GM21737 (cell line): ENCODE data around the gene MORN1.

ENCODE experiments used
- ATAC-seq: cut with Tn5 transposase; IDR thresholded peaks from one replicate; pipeline ENCODE4 v1.9.1; 2021; ENCODE audit warnings: mild to moderate bottlenecking, moderate library complexity; ENCODE audit not compliant: unreplicated experiment

Gene MORN1

DNA sequence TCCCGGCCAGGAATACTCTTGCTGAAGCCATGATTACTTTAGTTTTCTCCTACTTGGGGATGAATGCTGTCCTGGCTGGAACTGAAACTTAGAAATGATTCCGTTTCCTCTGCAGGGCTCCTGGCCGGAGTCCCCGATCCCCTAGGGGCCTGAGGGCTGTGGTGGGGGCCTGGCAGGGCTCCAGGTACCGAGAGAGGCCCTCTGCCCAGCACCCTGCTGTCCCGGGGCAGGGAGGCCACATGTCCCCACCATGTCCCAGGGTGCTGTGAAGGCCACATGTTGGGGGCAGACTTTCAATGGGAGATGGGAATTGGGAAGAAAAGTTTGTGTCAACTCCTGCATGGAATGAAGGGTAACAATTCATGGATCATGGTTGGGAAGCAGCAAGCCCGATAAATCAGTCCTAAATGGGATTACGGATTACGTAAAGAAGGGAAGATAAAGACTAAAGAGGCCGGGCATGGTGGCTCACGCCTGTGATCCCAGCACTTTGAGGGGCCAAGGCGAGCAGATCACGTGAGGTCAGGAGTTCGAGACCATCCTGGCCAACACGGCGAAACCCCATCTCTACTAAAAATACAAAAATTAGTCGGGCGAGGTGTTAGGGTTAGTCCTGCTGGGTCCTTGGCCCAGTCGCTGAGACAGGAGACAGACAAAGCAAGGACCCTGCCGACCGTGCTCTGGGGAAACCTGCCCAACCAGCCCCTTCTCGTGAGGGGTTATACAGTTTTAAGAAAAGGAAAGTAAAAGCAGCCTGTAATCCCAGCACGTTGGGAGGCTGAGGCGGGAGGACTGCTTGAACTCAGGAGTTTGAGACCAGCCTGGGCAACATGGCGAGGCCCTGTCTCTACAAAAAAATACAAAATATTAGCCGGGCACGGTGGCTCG is 37.6 kb downstream of the MORN1 start:
- no peak for ATAC-seq

DNA sequence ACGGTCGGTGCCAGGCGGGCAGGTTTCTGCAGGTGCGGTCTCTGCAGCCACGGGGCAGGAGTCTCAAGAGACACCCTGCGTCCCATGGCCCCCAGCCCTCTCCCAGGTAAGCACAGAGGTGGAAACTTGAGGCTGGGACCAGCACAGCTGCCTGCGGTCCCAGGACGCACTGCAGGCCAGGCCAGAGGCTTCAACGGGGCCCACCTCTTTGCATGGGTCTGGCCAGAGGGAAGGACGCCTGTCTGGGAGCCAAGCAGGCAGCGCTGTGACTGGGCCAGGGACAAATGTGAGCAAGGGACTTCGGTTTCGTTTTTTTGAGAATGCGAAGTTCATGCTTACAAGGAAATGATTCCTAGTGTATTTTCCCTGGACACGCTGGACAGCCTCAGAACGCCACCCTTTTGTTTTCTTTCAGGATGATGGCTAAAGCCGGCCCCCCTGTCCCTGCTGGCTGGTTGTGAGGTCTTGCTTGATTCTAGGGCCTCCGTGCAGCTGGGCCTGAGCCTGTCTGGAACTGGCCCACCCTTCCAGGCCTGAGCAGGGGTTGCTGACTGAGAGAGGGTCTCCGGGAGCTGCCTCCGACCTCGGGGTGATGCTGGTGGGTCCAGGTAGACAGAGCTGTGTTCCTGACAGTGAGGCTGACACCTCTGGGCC is 38.3 kb downstream of the MORN1 start:
- no peak for ATAC-seq

DNA sequence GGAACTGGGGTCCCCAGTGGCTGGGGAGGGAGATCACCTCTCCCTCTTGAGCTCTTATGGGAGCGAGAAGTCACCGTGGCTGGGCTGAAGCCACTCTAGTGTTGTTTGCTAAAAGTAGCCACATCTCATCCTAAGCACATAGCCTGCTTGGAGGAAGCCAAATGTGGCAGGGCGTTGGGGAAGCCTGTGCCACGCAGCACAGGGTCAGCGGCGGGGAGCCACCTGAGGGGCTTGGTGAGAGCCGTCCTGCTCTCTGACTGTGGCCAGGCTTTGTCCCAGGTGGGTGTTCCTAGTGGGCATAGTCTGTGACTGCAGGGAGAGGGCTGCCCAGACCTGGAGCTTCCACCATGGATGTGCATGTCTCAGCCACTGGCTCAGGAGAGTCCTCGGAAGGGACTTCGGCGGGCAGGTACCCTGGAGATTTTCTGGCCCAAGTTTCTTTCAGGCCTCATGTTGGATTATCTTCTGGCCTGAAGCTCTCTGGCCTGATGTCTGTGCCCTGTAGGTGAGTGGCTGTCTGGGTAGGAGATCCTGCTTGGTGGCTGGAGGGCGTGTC is 38.9 kb downstream of the MORN1 start:
- no peak for ATAC-seq

DNA sequence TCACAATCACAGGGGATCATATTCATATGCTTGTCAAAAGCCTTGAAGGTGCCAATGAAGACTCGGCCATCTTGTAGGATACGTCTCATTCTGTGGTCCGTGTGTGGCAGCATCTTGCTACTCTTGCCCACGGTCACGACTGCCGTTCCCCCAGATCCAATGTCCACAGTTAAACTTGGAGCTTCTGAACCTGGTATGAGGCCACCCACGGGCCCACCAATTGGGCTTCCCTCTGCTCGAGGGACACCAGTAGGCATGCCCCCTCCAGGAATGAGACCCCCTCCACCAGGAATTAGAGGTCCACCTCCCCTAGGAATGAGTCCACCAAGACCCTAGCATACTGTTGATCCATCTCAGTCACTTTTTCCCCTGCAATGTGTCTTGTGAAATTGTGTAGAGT is 39.6 kb downstream of the MORN1 start:
- no peak for ATAC-seq

DNA sequence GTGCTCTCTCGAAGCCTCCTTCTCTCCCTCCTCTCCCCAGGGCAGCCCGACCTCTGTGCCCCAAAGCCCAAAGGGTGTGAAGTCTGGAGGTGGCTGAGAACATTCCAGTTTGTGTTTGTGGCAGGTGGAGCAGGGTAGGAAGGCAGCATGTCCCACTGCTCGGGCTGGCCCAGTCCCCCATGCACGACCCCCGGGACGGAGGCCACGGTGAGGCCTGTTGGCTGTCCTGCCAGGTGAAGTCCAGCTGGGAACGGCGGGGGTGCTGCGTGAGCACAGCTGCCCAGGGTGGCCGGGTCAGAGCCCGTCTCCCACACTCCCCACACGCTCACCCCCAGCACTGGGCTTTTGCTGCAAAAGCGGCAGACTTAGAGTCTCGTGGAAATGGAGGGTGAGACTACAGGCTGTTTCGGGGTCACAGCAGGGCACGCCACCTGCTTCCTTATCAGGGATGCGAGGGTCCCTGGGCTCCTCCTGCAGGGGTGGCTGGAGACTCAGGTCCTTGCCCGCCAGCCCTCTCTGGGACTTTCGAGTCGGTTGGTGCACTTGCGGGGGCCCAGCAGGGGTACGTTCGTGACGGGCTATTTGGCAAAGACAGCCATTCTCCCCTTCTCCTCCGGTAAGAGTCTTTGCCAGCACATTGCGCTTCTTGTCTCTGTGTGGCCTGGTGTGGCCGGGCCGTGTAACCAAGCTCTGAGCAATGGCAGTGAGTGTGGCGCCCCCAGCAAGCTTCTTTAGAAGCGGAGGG is 40.3 kb downstream of the MORN1 start:
- ATAC-seq = no peak

DNA sequence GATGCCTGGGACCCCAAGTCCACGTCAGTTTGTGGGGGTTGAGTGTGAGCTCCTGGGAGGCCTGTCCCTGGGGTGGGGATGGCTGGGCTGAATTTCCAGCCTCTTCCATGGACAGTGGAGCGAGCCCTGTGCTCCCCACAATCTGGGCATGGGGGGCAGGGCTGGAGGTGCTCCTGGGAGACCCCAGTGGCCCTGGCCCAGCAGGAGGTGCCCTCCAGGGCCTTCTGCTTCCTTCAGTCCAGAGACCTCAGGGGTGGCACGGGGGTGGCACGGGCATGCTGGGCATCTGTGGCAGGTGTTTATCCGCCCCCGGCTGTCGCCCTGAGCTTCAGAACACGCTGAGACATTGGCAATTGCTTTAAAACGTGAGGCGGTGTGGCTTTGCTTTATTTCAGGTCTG is 40.9 kb downstream of the MORN1 start:
- no peak for ATAC-seq

DNA sequence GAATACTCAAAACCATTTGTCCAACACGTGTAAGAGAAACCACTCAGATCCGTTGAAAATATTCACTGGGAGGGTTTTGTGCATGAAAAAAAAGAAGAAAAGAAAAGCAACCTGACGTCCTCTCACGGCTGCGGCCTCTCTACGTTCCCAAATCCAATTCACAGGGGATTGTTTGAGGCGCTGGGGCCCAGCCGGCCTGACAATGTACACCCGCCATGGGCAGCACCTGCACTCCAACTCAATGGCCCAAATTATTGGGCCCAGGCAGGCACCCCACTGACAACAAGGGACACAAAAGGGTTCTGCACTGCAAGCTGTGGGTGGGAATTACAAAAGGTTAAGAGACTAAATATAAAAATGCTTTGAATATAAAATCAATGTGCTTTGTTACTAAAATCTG is 41.5 kb downstream of the MORN1 start:
- ATAC-seq = no peak

GRCh38 chr1:2348346-2349325 is 42.7 kb downstream of the MORN1 start:
- no peak for ATAC-seq

- ATAC-seq = no peak
Observed at GRCh38 chr1:2347896-2348295, 43.5 kb downstream of the MORN1 start.

DNA sequence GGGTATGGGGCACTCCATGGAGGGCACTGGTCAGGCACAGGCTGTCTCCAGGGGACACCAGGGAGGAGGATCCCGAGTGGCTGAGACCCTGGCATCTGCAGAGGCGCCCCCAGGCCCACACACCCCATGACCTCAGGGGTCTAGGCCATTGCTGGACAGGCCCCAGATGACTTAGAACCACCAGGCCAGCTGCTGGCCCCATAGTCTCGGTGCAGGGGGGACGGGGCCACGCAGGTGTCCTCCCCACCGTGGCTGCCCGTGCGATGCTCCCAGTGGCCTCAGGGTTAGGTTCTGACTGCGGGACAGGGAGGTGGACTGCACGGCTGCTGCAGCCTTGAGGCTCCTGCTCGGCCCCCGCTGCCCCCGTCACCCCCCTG is 44.0 kb downstream of the MORN1 start:
- no peak for ATAC-seq

GRCh38 chr1:2346691-2347408 is 44.5 kb downstream of the MORN1 start:
- ATAC-seq = no peak

DNA sequence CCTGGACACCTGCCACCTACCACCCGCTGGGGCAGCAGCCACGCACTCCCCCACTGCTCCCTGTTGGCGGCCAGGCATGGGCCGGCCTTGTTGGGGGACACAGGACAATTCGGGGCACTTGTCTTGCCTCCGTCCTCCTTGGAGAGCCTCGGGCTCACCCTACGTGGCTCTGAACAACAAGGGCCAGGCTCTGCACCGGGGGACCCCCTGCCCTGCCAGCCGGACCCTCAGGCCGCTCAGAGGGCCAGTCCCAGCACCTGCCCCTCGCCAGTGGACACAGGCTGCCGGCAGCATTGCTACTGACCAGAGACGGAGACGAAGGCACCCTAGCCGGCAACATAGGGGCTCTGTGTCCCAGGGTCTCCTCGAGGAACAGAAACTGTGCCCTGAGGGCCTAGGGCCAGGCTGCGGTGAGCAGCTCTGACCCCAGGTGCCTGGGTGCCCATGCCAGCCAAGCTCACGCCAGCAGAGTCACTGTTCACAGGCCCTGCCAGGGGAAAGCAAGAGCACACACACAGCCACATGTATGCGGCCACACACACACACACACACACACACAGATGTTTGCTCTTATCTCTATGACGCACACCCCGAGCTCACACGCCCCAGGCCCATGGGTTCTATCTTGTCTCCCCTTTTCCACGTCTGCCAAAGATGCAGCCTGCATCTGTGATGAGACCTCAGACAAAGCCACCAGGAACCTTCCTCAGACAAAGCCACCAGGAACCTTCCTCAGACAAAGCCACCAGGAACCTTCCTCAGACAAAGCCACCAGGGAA is 45.9 kb downstream of the MORN1 start:
- ATAC-seq = no peak

- ATAC-seq = no peak
Observed at GRCh38 chr1:2344744-2345296, 46.5 kb downstream of the MORN1 start.

- ATAC-seq = no peak
Observed at GRCh38 chr1:2344121-2344681, 47.2 kb downstream of the MORN1 start.

GRCh38 chr1:2343023-2343935 is 48.1 kb downstream of the MORN1 start:
- no peak for ATAC-seq

DNA sequence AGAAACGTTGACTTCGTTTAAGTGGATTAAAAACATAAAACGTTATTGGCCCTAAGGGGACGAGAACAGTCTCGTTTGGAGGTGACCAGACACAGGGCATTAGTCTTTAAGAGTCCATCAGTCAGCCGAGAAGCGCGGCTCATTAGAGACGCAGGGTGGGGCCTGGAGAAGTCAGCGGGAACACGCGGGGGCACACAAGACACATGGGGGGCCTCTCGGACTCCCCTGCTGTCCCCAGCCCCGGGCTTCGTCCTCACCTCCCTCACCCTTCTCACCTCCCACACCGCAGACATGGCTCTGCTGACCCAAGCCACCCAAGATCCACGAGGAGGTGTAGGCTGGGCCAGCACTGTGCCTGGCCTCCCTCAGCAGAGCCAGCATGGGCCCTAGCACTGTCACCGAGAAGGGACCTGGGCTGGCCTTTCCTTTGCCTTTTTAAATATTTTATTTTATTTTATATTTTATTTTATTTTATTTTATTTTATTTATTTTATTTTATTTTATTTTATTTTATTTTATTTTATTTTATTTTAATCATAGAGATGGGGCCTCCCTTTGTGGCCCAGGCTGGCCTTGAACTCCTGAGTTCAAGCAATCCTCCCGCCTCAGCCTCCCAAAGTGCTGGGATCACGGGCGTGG is 48.9 kb downstream of the MORN1 start:
- no peak for ATAC-seq
